ENCODE results near the gene TNXB.

- no peak for TF ChIP-seq CTCF (conservative IDR thresholded peaks at IDR 0.05; ENCODE audit: low read length)
- TF ChIP-seq EZH2phosphoT487 (IDR thresholded peaks at IDR 0.05; ENCODE audit: borderline replicate concordance): no peak
Measured at GRCh38 chr6:32069878-32070515, 39.1 kb downstream of the TNXB start.
